Sigmoid colon (tissue), 4 donors: ENCODE data around the gene SMC2.

Source experiments
- EP300 ChIP-seq, 4 donors: sonication (generic); formaldehyde crosslinking; IDR thresholded peaks; one replicate each; pipeline ENCODE4 v1.6.1; 2017; ENCODE audit warnings: antibody characterized with exemption in 4 of 4
- POLR2A ChIP-seq, 2 donors: fragments of 450-650 bp; IDR thresholded peaks; one replicate each; pipeline ENCODE4 v1.6.1; 2016; ENCODE audit warnings: antibody characterized with exemption in 2 of 2, mild to moderate bottlenecking in 2 of 2, moderate library complexity in 2 of 2
- POLR2AphosphoS5 ChIP-seq, 4 donors: sonication (generic); formaldehyde crosslinking; IDR thresholded peaks; one replicate each; pipeline ENCODE4 v1.6.1; 2017; ENCODE audit warnings: antibody characterized with exemption in 4 of 4
- TF ChIP-seq, protein P1 (sequence below), 4 experiments: fragments of 450-650 bp in 3 of 4; fragments of 200-600 bp in 1 of 4; IDR thresholded peaks; one replicate each; pipeline ENCODE4 v1.5.1; 2016 to 2019; ENCODE audit warnings: antibody characterized with exemption in 4 of 4, mild to moderate bottlenecking in 3 of 4, moderate library complexity in 2 of 4

DNA sequence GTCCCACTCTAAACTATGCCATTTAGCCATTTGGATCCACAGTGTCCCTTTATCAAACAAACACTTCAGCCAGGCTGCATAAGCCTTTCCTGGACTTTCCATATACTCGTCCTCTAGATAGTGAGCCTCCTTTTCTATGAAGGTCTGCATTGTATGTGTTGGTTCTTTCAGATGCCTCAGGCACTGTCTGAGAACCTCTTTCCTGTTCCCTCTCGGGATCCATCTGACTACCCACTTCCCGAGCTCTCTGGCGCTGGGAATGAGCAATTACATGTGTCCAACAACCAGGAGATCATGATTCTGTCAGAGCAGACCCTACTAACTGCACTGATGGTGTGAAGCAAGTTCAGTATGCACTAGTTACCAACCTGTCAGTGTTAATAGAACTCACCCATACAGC, 14.2 kb downstream of the SMC2 start:
- TF ChIP-seq, protein P1, sequence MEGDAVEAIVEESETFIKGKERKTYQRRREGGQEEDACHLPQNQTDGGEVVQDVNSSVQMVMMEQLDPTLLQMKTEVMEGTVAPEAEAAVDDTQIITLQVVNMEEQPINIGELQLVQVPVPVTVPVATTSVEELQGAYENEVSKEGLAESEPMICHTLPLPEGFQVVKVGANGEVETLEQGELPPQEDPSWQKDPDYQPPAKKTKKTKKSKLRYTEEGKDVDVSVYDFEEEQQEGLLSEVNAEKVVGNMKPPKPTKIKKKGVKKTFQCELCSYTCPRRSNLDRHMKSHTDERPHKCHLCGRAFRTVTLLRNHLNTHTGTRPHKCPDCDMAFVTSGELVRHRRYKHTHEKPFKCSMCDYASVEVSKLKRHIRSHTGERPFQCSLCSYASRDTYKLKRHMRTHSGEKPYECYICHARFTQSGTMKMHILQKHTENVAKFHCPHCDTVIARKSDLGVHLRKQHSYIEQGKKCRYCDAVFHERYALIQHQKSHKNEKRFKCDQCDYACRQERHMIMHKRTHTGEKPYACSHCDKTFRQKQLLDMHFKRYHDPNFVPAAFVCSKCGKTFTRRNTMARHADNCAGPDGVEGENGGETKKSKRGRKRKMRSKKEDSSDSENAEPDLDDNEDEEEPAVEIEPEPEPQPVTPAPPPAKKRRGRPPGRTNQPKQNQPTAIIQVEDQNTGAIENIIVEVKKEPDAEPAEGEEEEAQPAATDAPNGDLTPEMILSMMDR (IDR thresholded peaks at IDR 0.05), result no peak
- TF ChIP-seq POLR2AphosphoS5 (IDR thresholded peaks at IDR 0.05) (no peak), POLR2A (IDR thresholded peaks at IDR 0.05) (no peak), EP300 (IDR thresholded peaks at IDR 0.05) (no peak)
